OCI-LY1 (cell line): ENCODE data around the gene EPHX1.

Experiments
- H2AFZ ChIP-seq: fragments of 200-600 bp; sonication (generic), shearing (Covaris generic); 2 replicates; pipeline ENCODE4 v1.6.0; 2014; ENCODE audit warnings: antibody characterized with exemption, mild to moderate bottlenecking, low read length
- H3F3A ChIP-seq: fragments of 200-600 bp; sonication (generic), shearing (Covaris generic); 2 replicates; pipeline ENCODE4 v1.6.0; 2014; ENCODE audit warnings: mild to moderate bottlenecking, antibody characterized with exemption, low read length, moderate library complexity; ENCODE audit not compliant: insufficient read depth
- H3K27ac ChIP-seq: fragments of 200-600 bp; sonication (generic); 2 replicates; pipeline ENCODE4 v1.5.1; 2014; ENCODE audit warnings: low read length, mixed run types, mild to moderate bottlenecking, low read depth; ENCODE audit not compliant: poor library complexity, severe bottlenecking
- H3K27me3 ChIP-seq: fragments of 200-600 bp; sonication (generic); 2 replicates; pipeline ENCODE4 v1.6.0; 2014; ENCODE audit warnings: antibody characterized with exemption, mild to moderate bottlenecking, low read length, moderate library complexity; ENCODE audit not compliant: insufficient read depth
- H3K36me3 ChIP-seq: fragments of 200-600 bp; sonication (generic); 2 replicates; pipeline ENCODE4 v1.6.1; 2014; ENCODE audit warnings: mild to moderate bottlenecking, antibody characterized with exemption, low read length, moderate library complexity, mixed read lengths; ENCODE audit not compliant: insufficient read depth
- H3K4me1 ChIP-seq: fragments of 200-600 bp; sonication (generic); 2 replicates; pipeline ENCODE4 v1.5.1; 2014; ENCODE audit warnings: mild to moderate bottlenecking, low read length, moderate library complexity; ENCODE audit not compliant: insufficient read depth, severe bottlenecking
- H3K4me2 ChIP-seq: fragments of 200-600 bp; sonication (generic), shearing (Covaris generic); 2 replicates; pipeline ENCODE4 v1.6.1; 2014; ENCODE audit warnings: low read length
- H3K4me3 ChIP-seq: fragments of 200-600 bp; sonication (generic); 2 replicates; pipeline ENCODE4 v1.5.1; 2014; ENCODE audit warnings: low read length, low read depth, mild to moderate bottlenecking, mixed read lengths; ENCODE audit not compliant: poor library complexity, severe bottlenecking
- H3K79me2 ChIP-seq: fragments of 200-600 bp; shearing (Covaris generic); 2 replicates; pipeline ENCODE4 v1.6.1; 2016; ENCODE audit warnings: mixed run types, low read length, mixed read lengths; ENCODE audit not compliant: insufficient read depth
- H3K9ac ChIP-seq: fragments of 200-600 bp; sonication (generic), shearing (Covaris generic); 2 replicates; pipeline ENCODE4 v1.6.1; 2014; ENCODE audit warnings: mild to moderate bottlenecking, low read length, mixed read lengths
- H3K9me2 ChIP-seq: fragments of 200-600 bp; sonication (generic), shearing (Covaris generic); 2 replicates; pipeline ENCODE4 v1.6.1; 2014; ENCODE audit warnings: low read depth, mild to moderate bottlenecking, low read length, mixed read lengths
- H3K9me3 ChIP-seq: fragments of 200-600 bp; shearing (Covaris generic); 2 replicates; pipeline ENCODE4 v1.6.1; 2014; ENCODE audit warnings: low read length, mixed read lengths
- H4K20me1 ChIP-seq: fragments of 200-600 bp; sonication (generic), shearing (Covaris generic); 2 replicates; pipeline ENCODE4 v1.6.0; 2016; ENCODE audit warnings: mild to moderate bottlenecking, low read length; ENCODE audit not compliant: insufficient read depth
- CTCF ChIP-seq: fragments of 200-600 bp; sonication (generic), shearing (Covaris generic); IDR thresholded peaks from 2 replicates; pipeline ENCODE4 v1.5.1; 2017; ENCODE audit warnings: mild to moderate bottlenecking, antibody characterized with exemption, low read length, moderate library complexity, mixed read lengths
- EZH2 ChIP-seq: fragments of 200-600 bp; sonication (generic), shearing (Covaris generic); IDR thresholded peaks from 2 replicates; pipeline ENCODE4 v1.8.0; 2017; ENCODE audit warnings: borderline replicate concordance, mixed run types, mild to moderate bottlenecking, antibody characterized with exemption, low read length, moderate library complexity, mixed read lengths

EPHX1 gene

GRCh38 chr1:225855503-225856300 lies 45.8 kb downstream of the EPHX1 start:
- H3K79me2 ChIP-seq, result no peaks in the 10 kb centered on the region
- H3K4me1 ChIP-seq, result no peaks in the 10 kb centered on the region
- H3K4me2 ChIP-seq, result no peak overlapping the region
- no peaks in the 10 kb centered on the region for H3K27me3 ChIP-seq
- H3K9me2 ChIP-seq, result no peaks in the 10 kb centered on the region
- no peaks in the 10 kb centered on the region for H4K20me1 ChIP-seq
- H3K36me3 ChIP-seq, result peaks cover 4% of the 10 kb centered on the region; the same call in 1 of the 2 replicates
- H2AFZ ChIP-seq, result no peak overlapping the region
- no peaks in the 10 kb centered on the region for H3K9me3 ChIP-seq
- no peaks in the 10 kb centered on the region for H3F3A ChIP-seq
- TF ChIP-seq EZH2 (no peak), CTCF (no peak)
- no peak overlapping the region for H3K4me3 ChIP-seq
- no peak overlapping the region for H3K9ac ChIP-seq
- no peak overlapping the region for H3K27ac ChIP-seq

GRCh38 chr1:225857256-225857655 lies 47.3 kb downstream of the EPHX1 start:
- Histone ChIP-seq H4K20me1 (no peaks in the 10 kb centered on the region), H3K9me3 (no peaks in the 10 kb centered on the region), H3K27ac (no peak overlapping the region), H3K9me2 (no peaks in the 10 kb centered on the region), H3K27me3 (no peaks in the 10 kb centered on the region), H3K4me3 (no peak overlapping the region), H3K4me1 (no peaks in the 10 kb centered on the region), H3K79me2 (no peaks in the 10 kb centered on the region), H3K9ac (no peak overlapping the region), H3K4me2 (no peak overlapping the region), H3K36me3 (peaks cover 11% of the 10 kb centered on the region; the same call in 1 of the 2 replicates), H3F3A (no peaks in the 10 kb centered on the region), H2AFZ (no peak overlapping the region)
- TF ChIP-seq EZH2, result no peak
- no peak for TF ChIP-seq CTCF

GRCh38 chr1:225859151-225859550 lies 49.2 kb downstream of the EPHX1 start:
- H3F3A ChIP-seq, result no peaks in the 10 kb centered on the region
- TF ChIP-seq CTCF (no peak), EZH2 (no peak)
- H4K20me1 ChIP-seq, result no peaks in the 10 kb centered on the region
- no peaks in the 10 kb centered on the region for H3K4me1 ChIP-seq
- no peak overlapping the region for H3K4me3 ChIP-seq
- H3K9me2 ChIP-seq, result no peaks in the 10 kb centered on the region
- peaks cover 11% of the 10 kb centered on the region; the same call in 1 of the 2 replicates for H3K36me3 ChIP-seq
- H3K27me3 ChIP-seq, result no peaks in the 10 kb centered on the region
- H2AFZ ChIP-seq, result no peak overlapping the region
- no peak overlapping the region for H3K4me2 ChIP-seq
- no peaks in the 10 kb centered on the region for H3K79me2 ChIP-seq
- H3K27ac ChIP-seq, result no peak overlapping the region
- H3K9ac ChIP-seq, result no peak overlapping the region
- no peaks in the 10 kb centered on the region for H3K9me3 ChIP-seq
